Tibial nerve (tissue), 4 donors: ENCODE results near the gene PNKD. TPM values are rescaled to one million over a fixed set of nuclear protein-coding genes. Genes with fewer than 3 reads are reported as not detected.

Experiments used
- DNase-seq, 2 donors: peaks; one replicate each; pipeline ENCODE4 v3.0.0-alpha.2; 2019; ENCODE audit warnings: low spot score in 2 of 2
- H3K27ac ChIP-seq, 4 donors: fragments of 200-600 bp; sonication (generic) in 3 of 4; one replicate each; pipeline ENCODE4 v1.5.1; 2017 to 2019; ENCODE audit warnings: mild to moderate bottlenecking in 1 of 4
- H3K27me3 ChIP-seq, 2 donors: fragments of 200-600 bp; sonication (generic) in 1 of 2; one replicate each; pipeline versions ENCODE4 v1.5.1 to v1.6.0; 2017 to 2019
- H3K36me3 ChIP-seq, 3 donors: fragments of 200-600 bp; sonication (generic); one replicate each; pipeline ENCODE4 v1.5.1; 2018 to 2019
- H3K4me1 ChIP-seq, 4 donors: fragments of 200-600 bp; sonication (generic) in 3 of 4; one replicate each; pipeline ENCODE4 v1.5.1; 2017 to 2019
- H3K4me3 ChIP-seq, 4 donors: fragments of 200-600 bp; sonication (generic) in 3 of 4; one replicate each; pipeline ENCODE4 v1.5.1; 2017 to 2019; ENCODE audit warnings: mild to moderate bottlenecking in 1 of 4, moderate library complexity in 1 of 4
- H3K9me3 ChIP-seq, 4 donors: fragments of 200-600 bp; sonication (generic) in 3 of 4; one replicate each; pipeline ENCODE4 v1.5.1; 2017 to 2019
- EP300 ChIP-seq, 2 donors: sonication (generic); formaldehyde crosslinking; IDR thresholded peaks; one replicate each; pipeline ENCODE4 v1.6.1; 2017; ENCODE audit warnings: antibody characterized with exemption in 2 of 2, mild to moderate bottlenecking in 1 of 2
- POLR2A ChIP-seq, 2 donors: fragments of 450-650 bp; IDR thresholded peaks; one replicate each; pipeline ENCODE4 v1.6.1; 2017; ENCODE audit warnings: antibody characterized with exemption in 2 of 2, mild to moderate bottlenecking in 2 of 2, moderate library complexity in 2 of 2
- WGBS, 2 donors: methylation state at CpG; one replicate each; pipeline ENCODE4 v1.1.5; 2018; 5-methylcytosine and 5-hydroxymethylcytosine counted together
- total RNA-seq, 4 donors: library from RNA; depleted of rRNA; stranded (reverse); fragments of >200 nt; gene quantifications; one replicate each; pipeline ENCODE4 v1.1.0, GENCODE V29; 2016
- TF ChIP-seq, protein P1 (sequence below), 5 experiments: fragments of 200-600 bp in 3 of 5; fragments of 450-650 bp in 2 of 5; sonication (generic) in 3 of 5; IDR thresholded peaks; one replicate each; pipeline ENCODE4 v1.5.1; 2016 to 2019; ENCODE audit warnings: antibody characterized with exemption in 5 of 5, mild to moderate bottlenecking in 3 of 5, moderate library complexity in 2 of 5

Gene PNKD
- total RNA-seq, 4 donors from 2014 or later, result 62.3 to 68.9 (median 63.6) TPM

DNA sequence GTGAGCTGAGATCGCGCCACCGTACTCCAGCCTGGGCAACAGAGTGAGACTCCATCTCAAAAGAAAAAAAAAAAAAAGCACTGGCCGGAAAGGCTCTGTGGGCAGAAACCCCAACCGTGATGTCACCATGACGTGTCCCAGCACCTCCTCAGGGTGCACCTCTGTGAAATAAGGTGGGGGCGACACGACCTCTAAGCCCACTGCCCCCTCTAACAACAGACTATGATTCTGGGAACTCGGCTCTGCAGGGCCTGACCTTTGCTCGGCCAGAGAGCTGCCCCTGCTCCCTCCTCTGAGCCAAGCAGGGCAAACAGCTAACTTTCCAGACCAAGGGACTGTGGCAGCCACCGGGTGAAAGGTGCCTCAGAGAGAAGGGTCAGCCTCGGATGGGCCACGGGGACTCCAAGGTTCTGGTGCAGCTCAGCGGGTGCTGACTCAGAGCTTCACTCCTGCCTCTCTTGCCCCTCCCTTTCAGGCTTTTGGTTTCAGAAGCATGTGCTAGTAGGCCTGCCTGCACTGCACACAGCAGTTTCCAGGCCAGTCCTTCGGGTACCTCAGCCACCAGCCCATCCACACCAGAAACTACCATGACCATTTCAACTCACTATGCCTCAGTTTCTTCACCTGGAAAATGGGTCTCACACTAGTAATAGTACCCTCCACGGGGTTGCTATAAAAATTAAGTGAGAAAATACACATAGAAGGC is 13.9 kb downstream of the PNKD start:
- no peak for DNase-seq
- peaks cover 2 to 34% (median 10%) of the 10 kb centered on the region in 3 donors for H3K36me3 ChIP-seq
- WGBS, 2 donors, result 41 to 48% methylated on average over 16 of the region's 16 CpGs
- TF ChIP-seq, protein P1, sequence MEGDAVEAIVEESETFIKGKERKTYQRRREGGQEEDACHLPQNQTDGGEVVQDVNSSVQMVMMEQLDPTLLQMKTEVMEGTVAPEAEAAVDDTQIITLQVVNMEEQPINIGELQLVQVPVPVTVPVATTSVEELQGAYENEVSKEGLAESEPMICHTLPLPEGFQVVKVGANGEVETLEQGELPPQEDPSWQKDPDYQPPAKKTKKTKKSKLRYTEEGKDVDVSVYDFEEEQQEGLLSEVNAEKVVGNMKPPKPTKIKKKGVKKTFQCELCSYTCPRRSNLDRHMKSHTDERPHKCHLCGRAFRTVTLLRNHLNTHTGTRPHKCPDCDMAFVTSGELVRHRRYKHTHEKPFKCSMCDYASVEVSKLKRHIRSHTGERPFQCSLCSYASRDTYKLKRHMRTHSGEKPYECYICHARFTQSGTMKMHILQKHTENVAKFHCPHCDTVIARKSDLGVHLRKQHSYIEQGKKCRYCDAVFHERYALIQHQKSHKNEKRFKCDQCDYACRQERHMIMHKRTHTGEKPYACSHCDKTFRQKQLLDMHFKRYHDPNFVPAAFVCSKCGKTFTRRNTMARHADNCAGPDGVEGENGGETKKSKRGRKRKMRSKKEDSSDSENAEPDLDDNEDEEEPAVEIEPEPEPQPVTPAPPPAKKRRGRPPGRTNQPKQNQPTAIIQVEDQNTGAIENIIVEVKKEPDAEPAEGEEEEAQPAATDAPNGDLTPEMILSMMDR (IDR thresholded peaks at IDR 0.05), result no peak
- TF ChIP-seq EP300 (IDR thresholded peaks at IDR 0.05), result no peak
- H3K27me3 ChIP-seq, result no peaks in the 10 kb centered on the region
- peak overlapping the region; percentile 97 to 100 (median 100) for H3K27ac ChIP-seq
- H3K4me3 ChIP-seq, result peak overlapping the region in 1 of 4 donors; percentile 15
- peaks cover 11 to 86% (median 75%) of the 10 kb centered on the region in 4 donors for H3K4me1 ChIP-seq
- H3K9me3 ChIP-seq, result no peaks in the 10 kb centered on the region

DNA sequence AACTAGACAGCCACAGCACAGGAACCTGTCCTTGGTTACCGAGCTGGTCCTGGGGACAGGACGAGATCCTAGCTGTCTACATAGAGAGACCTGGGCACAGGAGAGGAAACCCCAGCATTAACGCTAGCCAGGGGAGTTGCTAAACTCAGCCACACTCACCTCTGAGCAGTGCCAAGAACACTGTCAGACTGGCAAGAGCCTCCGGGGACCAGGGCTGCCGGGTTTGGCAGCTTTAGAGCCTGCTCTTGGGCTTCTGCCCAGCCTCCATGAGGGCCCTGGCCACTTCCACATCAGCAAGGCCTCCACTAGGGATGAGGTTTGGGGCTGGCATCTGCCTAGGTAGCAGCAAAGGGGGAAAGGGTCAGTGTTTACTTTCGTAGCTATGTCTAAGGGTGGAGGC is 15.3 kb downstream of the PNKD start:
- Histone ChIP-seq H3K27me3 (no peaks in the 10 kb centered on the region), H3K4me1 (peaks cover 11 to 93% (median 87%) of the 10 kb centered on the region in 4 donors), H3K4me3 (peak overlapping the region in 3 of 4 donors; percentile 50 to 59 (median 53)), H3K9me3 (no peaks in the 10 kb centered on the region), H3K27ac (peak overlapping the region; percentile 97 to 100 (median 100)), H3K36me3 (peaks cover 0 to 20% (median 10%) of the 10 kb centered on the region in 3 donors)
- TF ChIP-seq POLR2A (IDR thresholded peaks at IDR 0.05) (no peak), EP300 (IDR thresholded peaks at IDR 0.05) (peak in 1 of 2 donors; percentile 23)
- 29 to 51% methylated on average over 6 of the region's 6 CpGs for WGBS, 2 donors
- no peak for DNase-seq

DNA sequence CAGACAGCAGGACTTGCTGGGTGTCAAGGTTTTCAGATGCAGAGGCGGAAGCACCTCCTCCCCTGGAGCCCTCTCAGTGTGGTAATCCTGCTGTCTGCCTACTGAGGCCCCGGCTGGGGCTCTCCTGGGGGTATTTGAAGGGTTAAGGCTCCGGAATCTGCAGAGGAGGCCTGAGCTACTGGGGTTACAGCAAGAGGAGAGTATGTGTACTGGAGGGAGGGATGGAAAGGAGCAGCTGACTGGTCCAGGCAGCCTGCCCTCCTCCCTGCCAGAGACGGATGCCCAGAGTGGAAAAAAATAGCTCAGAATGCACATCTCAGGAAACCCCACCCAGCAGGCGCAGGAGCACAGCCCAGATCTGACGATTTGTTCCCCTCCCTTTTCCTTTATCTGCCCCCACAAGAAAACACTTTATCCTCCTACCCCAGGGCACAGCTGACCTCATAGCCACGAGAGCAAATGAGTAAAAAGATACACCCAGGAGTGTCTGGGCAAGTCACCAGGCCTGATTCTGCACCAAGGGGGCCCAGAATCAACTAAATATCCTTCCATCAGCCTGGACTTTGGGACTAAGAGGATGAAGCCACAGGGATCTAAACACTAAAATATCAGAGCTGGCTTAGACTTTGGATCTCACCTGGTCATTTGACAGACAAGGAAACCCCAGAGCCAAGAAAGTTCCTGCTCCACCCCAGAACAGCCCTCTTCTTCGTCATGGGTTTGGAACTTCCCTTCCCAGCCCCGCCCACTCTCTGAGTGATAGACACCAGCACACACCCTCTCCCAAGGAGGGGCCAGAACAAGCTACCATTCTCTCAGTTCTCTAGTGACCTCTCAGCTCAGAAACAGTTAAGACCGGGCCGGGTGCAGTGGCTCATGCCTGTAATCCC is 16.5 kb downstream of the PNKD start:
- H3K9me3 ChIP-seq, result no peaks in the 10 kb centered on the region
- peaks cover 0 to 9% (median 2%) of the 10 kb centered on the region in 3 donors for H3K36me3 ChIP-seq
- peak; percentile 93 to 97 for DNase-seq
- peak overlapping the region; percentile 31 to 59 (median 52) for H3K4me3 ChIP-seq
- H3K27me3 ChIP-seq, result no peaks in the 10 kb centered on the region
- peak overlapping the region; percentile 97 to 100 (median 100) for H3K27ac ChIP-seq
- TF ChIP-seq, protein P1 (IDR thresholded peaks at IDR 0.05), result peak in 2 of 5 experiments; percentile 6 to 26
- TF ChIP-seq POLR2A (IDR thresholded peaks at IDR 0.05), result peak; percentile 28 to 69
- peak; percentile 70 to 92 for TF ChIP-seq EP300 (IDR thresholded peaks at IDR 0.05)
- H3K4me1 ChIP-seq, result peaks cover 11 to 94% (median 91%) of the 10 kb centered on the region in 4 donors
- WGBS, 2 donors, result 1% methylated on average over 11 of the region's 11 CpGs

DNA sequence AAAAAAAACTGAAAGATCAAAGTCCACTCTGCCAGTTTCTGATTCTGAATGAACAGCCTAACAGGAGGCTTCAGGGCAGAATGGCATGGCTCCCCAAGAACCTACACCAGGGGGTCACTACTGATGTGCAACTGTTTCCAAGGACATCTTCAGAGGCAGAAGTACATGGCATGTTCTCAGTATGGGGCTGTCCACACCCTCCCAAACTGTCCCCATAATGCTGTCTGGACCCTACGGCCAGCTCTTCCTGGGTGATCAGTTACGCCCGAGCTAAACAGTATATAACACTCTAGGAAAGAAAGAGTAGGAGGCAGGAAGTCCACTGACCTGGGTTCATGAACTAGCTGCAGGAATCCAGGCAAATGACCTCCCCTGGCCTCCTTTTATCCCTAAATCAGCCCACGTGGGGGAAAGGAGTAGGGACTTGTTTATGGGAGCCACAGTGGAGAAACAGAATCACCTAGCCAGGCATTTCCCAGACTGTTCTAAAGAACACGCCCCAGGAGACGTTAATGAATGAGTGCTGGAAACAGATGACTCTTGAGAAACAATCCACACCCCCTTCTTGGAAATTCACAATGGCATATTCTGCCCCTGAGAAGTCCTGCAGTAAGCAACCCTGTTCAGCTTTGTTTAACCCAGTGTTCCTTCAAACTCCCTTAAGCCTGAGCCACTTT is 19.5 kb downstream of the PNKD start:
- peaks cover 11 to 76% (median 63%) of the 10 kb centered on the region in 4 donors for H3K4me1 ChIP-seq
- peak in 1 of 2 donors; percentile 68 for DNase-seq
- H3K27me3 ChIP-seq, result no peaks in the 10 kb centered on the region
- H3K27ac ChIP-seq, result peak overlapping the region; percentile 97 to 100 (median 100)
- H3K9me3 ChIP-seq, result no peaks in the 10 kb centered on the region
- H3K4me3 ChIP-seq, result peak overlapping the region; percentile 2 to 99 (median 94)
- TF ChIP-seq, protein P1 (IDR thresholded peaks at IDR 0.05), result peak in 1 of 5 experiments; percentile 16
- peak; percentile 57 to 86 for TF ChIP-seq EP300 (IDR thresholded peaks at IDR 0.05)
- TF ChIP-seq POLR2A (IDR thresholded peaks at IDR 0.05), result peak; percentile 17 to 52
- WGBS, 2 donors, result 7 to 9% methylated on average over 6 of the region's 6 CpGs
- H3K36me3 ChIP-seq, result peaks cover 0 to 3% (median 0%) of the 10 kb centered on the region in 3 donors
